Gastroesophageal sphincter (tissue), 3 donors: ENCODE measurements around the gene CMIP.

Experiments
- CTCF ChIP-seq, 4 experiments: fragments of 200-600 bp in 2 of 4; fragments of 450-650 bp in 2 of 4; sonication (generic) in 1 of 4; IDR thresholded peaks; one replicate each; pipeline ENCODE4 v1.5.1; 2017 to 2019; ENCODE audit warnings: antibody characterized with exemption in 4 of 4, mild to moderate bottlenecking in 2 of 4, moderate library complexity in 2 of 4
- EP300 ChIP-seq: sonication (generic); formaldehyde crosslinking; IDR thresholded peaks from one replicate; pipeline ENCODE4 v1.6.1; 2017; ENCODE audit warnings: antibody characterized with exemption, mild to moderate bottlenecking
- POLR2A ChIP-seq, 2 donors: fragments of 450-650 bp; IDR thresholded peaks; one replicate each; pipeline ENCODE4 v1.6.1; 2017; ENCODE audit warnings: antibody characterized with exemption in 2 of 2, mild to moderate bottlenecking in 2 of 2, moderate library complexity in 1 of 2
- POLR2AphosphoS5 ChIP-seq: sonication (generic); formaldehyde crosslinking; IDR thresholded peaks from one replicate; pipeline ENCODE4 v1.6.1; 2017; ENCODE audit warnings: antibody characterized with exemption

GRCh38 chr16:81397058-81397878 is 47.3 kb upstream of the CMIP start:
- TF ChIP-seq POLR2A (IDR thresholded peaks at IDR 0.05) = no peak
- TF ChIP-seq CTCF (IDR thresholded peaks at IDR 0.05) = no peak
- no peak for TF ChIP-seq EP300
- TF ChIP-seq POLR2AphosphoS5 = no peak
